ENCODE measurements around the gene DLGAP1.

DLGAP1 gene

DNA sequence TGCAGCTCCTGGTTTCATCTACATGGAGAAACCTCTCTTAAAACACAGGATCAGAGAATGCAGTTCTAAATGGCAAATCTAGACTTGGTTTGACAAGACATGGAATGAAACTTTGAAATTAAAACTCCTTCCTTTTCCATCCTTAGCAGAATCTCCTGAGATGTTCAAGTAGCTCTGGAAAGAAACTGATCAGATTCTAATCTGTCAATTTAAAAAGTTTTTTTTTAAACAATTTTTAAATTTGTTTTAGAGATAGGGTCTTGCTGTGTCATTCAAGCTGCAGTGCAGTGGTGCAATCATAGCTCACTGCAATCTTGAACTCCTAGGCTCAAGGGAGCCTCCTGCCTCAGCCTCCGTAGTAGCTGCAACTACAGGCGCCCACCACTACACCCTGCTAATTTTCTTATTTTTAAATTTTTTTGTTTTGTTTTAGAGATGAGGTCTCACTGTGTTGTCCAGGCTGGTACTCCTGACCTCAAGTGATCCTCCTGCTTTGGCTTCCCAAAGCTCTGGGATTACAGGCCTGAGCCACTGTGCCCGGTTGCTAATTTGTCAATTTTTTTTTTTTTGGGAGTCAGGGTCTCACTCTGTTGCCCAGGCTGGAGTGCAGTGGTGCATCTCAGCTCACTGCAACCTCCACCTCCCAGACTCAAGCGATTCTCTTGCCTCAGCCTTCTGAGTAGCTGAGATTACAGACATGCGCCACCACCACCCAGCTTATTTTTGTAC lies 788.4 kb downstream of the DLGAP1 start:
- Histone ChIP-seq H3K4me3 (ENCODE audit: low read depth, low read length) (no peak overlapping the region), H3K9me3 (ENCODE audit: control insufficient read depth, insufficient read depth, low read depth, low read length) (no peaks in the 10 kb centered on the region), H3K27ac (ENCODE audit: extremely low read depth, low read depth, low read length) (no peak overlapping the region), H3K36me3 (ENCODE audit: control insufficient read depth in 2 of 2, insufficient read depth in 1 of 2, low read length in 2 of 2) (no peaks in the 10 kb centered on the region), H3K4me1 (ENCODE audit: control insufficient read depth, insufficient read depth, low read length) (peaks cover 6% of the 10 kb centered on the region; the same call in 1 of the 2 replicates)
- POLR2A ChIA-PET = interaction anchor here (0.8 to 2.1 kb wide), 10 partner anchors 45 to 419 kb away, joined by 3 to 17 read pairs (median 5); partner anchors contain the start of gene MYL12A
- CTCF ChIA-PET = interaction anchor here (0.5 to 6.0 kb wide), 78 partner anchors 9 to 967 kb away, joined by 3 to 167 read pairs (median 4); no protein-coding TSS in a partner anchor
- TF ChIP-seq IKZF3 (tag by site-specific recombination; IDR thresholded peaks at IDR 0.05) (no peak), ZNF600 (tag by site-specific recombination; IDR thresholded peaks at IDR 0.05) (no peak), MEIS1 (CRISPR knock-in tag; IDR thresholded peaks at IDR 0.05; ENCODE audit: borderline replicate concordance) (no peak)
- TF ChIP-seq, protein P1, sequence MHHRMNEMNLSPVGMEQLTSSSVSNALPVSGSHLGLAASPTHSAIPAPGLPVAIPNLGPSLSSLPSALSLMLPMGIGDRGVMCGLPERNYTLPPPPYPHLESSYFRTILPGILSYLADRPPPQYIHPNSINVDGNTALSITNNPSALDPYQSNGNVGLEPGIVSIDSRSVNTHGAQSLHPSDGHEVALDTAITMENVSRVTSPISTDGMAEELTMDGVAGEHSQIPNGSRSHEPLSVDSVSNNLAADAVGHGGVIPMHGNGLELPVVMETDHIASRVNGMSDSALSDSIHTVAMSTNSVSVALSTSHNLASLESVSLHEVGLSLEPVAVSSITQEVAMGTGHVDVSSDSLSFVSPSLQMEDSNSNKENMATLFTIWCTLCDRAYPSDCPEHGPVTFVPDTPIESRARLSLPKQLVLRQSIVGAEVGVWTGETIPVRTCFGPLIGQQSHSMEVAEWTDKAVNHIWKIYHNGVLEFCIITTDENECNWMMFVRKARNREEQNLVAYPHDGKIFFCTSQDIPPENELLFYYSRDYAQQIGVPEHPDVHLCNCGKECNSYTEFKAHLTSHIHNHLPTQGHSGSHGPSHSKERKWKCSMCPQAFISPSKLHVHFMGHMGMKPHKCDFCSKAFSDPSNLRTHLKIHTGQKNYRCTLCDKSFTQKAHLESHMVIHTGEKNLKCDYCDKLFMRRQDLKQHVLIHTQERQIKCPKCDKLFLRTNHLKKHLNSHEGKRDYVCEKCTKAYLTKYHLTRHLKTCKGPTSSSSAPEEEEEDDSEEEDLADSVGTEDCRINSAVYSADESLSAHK (tag by site-specific recombination; IDR thresholded peaks at IDR 0.05) = no peak

DNA sequence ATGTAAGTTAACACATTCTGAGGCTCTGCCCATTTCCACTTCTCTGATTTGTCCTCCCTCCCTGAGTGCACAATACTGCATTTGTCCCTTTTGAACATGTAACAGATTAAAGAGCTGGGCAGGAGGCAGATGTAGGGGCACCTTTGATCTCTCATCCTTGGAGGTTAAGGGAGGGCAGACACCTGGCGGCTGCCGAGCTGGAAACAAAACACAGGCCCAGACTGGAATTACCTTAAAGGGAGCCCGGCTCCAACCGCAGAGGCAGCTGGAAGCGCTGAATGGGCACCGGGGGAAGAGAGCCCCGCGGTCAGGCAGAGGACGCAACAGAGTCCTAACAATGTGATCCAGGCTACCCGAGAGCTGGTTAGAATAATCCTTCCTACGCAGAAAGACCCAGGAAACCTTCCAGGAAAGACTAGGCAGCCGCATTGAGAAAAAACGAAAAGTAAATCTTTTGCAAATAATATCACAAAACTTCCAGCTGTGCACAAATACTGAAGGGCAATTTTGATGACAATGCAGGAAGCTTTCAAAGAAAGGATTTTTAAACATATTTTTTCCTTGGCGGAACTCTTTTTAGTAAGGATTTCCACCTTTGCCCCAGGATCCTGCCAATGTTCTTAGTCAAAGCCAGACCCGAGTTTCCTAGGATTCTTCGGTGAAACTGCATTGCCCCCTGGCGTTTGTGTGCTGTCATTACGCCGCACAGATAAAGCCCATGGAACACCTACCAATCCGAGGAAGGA lies 789.2 kb downstream of the DLGAP1 start:
- no peaks in the 10 kb centered on the region for H3K36me3 ChIP-seq (ENCODE audit: control insufficient read depth in 2 of 2, insufficient read depth in 1 of 2, low read length in 2 of 2)
- CTCF ChIA-PET = interaction anchor here (0.6 to 6.0 kb wide), 82 partner anchors 9 to 781 kb away, joined by 3 to 167 read pairs (median 4); no protein-coding TSS in a partner anchor
- no peaks in the 10 kb centered on the region for H3K4me1 ChIP-seq (ENCODE audit: control insufficient read depth, insufficient read depth, low read length)
- H3K9me3 ChIP-seq (ENCODE audit: control insufficient read depth, insufficient read depth, low read depth, low read length) = no peaks in the 10 kb centered on the region
- POLR2A ChIA-PET = interaction anchor here (0.9 to 2.1 kb wide), 11 partner anchors 44 to 418 kb away, joined by 3 to 17 read pairs (median 4); partner anchors contain the start of gene MYL12A
- H3K27ac ChIP-seq (ENCODE audit: extremely low read depth, low read depth, low read length) = peak overlapping the region; percentile 54
- TF ChIP-seq ZNF660 (tag by site-specific recombination; IDR thresholded peaks at IDR 0.05) = 0 out of 2 replicates have a peak, but pooled peaks have one; percentile 47
- TF ChIP-seq ZBTB17 (tag by site-specific recombination; IDR thresholded peaks at IDR 0.05) = peak; percentile 37; the same call in 1 of the 2 replicates
- TF ChIP-seq ZNF654 (tag by site-specific recombination; IDR thresholded peaks at IDR 0.05; ENCODE audit: low read depth) = peak; percentile 62
- TF ChIP-seq, protein P2, sequence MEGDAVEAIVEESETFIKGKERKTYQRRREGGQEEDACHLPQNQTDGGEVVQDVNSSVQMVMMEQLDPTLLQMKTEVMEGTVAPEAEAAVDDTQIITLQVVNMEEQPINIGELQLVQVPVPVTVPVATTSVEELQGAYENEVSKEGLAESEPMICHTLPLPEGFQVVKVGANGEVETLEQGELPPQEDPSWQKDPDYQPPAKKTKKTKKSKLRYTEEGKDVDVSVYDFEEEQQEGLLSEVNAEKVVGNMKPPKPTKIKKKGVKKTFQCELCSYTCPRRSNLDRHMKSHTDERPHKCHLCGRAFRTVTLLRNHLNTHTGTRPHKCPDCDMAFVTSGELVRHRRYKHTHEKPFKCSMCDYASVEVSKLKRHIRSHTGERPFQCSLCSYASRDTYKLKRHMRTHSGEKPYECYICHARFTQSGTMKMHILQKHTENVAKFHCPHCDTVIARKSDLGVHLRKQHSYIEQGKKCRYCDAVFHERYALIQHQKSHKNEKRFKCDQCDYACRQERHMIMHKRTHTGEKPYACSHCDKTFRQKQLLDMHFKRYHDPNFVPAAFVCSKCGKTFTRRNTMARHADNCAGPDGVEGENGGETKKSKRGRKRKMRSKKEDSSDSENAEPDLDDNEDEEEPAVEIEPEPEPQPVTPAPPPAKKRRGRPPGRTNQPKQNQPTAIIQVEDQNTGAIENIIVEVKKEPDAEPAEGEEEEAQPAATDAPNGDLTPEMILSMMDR (tag by site-specific recombination; IDR thresholded peaks at IDR 0.05) = peak; percentile 70
- no peak for TF ChIP-seq ZNF394 (tag by site-specific recombination; IDR thresholded peaks at IDR 0.05; ENCODE audit: borderline replicate concordance)
- H3K4me3 ChIP-seq (ENCODE audit: low read depth, low read length) = no peak overlapping the region

DNA sequence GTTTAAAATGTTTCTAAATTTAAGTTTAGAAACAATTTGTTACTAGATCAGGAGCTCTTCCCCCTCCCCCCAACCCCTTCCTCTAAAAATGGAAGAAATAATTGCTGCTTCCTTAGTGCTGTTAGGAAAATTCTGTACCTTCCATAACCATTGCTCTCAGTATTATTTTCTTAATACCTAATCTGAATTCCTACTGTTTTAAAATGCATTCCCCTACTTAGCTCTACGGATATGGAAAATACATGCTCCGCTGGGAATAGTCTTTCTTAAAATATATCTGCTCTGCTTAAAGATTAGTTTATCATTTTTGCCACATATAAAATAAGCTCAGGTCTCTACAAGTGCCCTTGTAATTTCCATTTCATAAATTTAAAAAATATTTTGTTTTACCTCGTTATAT lies 789.9 kb downstream of the DLGAP1 start:
- Histone ChIP-seq H3K36me3 (ENCODE audit: control insufficient read depth in 2 of 2, insufficient read depth in 1 of 2, low read length in 2 of 2) (no peaks in the 10 kb centered on the region), H3K4me1 (ENCODE audit: control insufficient read depth, insufficient read depth, low read length) (no peaks in the 10 kb centered on the region), H3K27ac (ENCODE audit: extremely low read depth, low read depth, low read length) (no peak overlapping the region), H3K4me3 (ENCODE audit: low read depth, low read length) (no peak overlapping the region), H3K9me3 (ENCODE audit: control insufficient read depth, insufficient read depth, low read depth, low read length) (no peaks in the 10 kb centered on the region)
- POLR2A ChIA-PET = interaction anchor here (0.6 to 2.1 kb wide), 10 partner anchors 26 to 418 kb away, joined by 3 to 15 read pairs (median 4); partner anchors contain the start of gene MYL12A
- CTCF ChIA-PET = interaction anchor here (0.6 to 6.0 kb wide), 39 partner anchors 8 to 732 kb away, joined by 3 to 167 read pairs (median 7); no protein-coding TSS in a partner anchor
- TF ChIP-seq MZF1 (tag by site-specific recombination; IDR thresholded peaks at IDR 0.05; ENCODE audit: borderline replicate concordance) (no peak), ZBTB48 (tag by site-specific recombination; IDR thresholded peaks at IDR 0.05) (no peak), ZNF558 (tag by site-specific recombination; IDR thresholded peaks at IDR 0.05) (no peak), ZNF114 (tag by site-specific recombination; IDR thresholded peaks at IDR 0.05) (no peak), ZNF549 (tag by site-specific recombination; IDR thresholded peaks at IDR 0.05) (no peak), ZNF747 (tag by site-specific recombination; IDR thresholded peaks at IDR 0.05) (no peak), ZNF701 (tag by site-specific recombination; IDR thresholded peaks at IDR 0.05) (no peak), YY1 (tag by site-specific recombination; IDR thresholded peaks at IDR 0.05) (no peak), ZNF132 (tag by site-specific recombination; IDR thresholded peaks at IDR 0.05; ENCODE audit: borderline replicate concordance) (no peak), ZNF223 (tag by site-specific recombination; IDR thresholded peaks at IDR 0.05) (no peak), ZNF776 (tag by site-specific recombination; IDR thresholded peaks at IDR 0.05; ENCODE audit: borderline replicate concordance) (no peak), ZNF16 (tag by site-specific recombination; IDR thresholded peaks at IDR 0.05; ENCODE audit: low read depth) (no peak)
- TF ChIP-seq, protein P3, sequence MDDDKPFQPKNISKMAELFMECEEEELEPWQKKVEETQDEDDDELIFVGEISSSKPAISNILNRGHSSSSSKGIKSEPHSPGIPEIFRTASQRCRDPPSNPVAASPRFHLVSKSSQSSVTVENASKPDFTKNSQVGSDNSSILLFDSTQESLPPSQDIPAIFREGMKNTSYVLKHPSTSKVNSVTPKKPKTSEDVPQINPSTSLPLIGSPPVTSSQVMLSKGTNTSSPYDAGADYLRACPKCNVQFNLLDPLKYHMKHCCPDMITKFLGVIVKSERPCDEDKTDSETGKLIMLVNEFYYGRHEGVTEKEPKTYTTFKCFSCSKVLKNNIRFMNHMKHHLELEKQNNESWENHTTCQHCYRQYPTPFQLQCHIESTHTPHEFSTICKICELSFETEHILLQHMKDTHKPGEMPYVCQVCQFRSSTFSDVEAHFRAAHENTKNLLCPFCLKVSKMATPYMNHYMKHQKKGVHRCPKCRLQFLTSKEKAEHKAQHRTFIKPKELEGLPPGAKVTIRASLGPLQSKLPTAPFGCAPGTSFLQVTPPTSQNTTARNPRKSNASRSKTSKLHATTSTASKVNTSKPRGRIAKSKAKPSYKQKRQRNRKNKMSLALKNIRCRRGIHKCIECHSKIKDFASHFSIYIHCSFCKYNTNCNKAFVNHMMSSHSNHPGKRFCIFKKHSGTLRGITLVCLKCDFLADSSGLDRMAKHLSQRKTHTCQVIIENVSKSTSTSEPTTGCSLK (tag by site-specific recombination; IDR thresholded peaks at IDR 0.05) = no peak
